OCI-LY1 (cell line): Measurements from ENCODE around the gene FAM227A.

Experiments
- EZH2 ChIP-seq: fragments of 200-600 bp; sonication (generic), shearing (Covaris generic); IDR thresholded peaks from 2 replicates; pipeline ENCODE4 v1.8.0; 2017; ENCODE audit warnings: borderline replicate concordance, mixed run types, mild to moderate bottlenecking, antibody characterized with exemption, low read length, moderate library complexity, mixed read lengths
- TF ChIP-seq, protein P1 (sequence below): fragments of 200-600 bp; sonication (generic), shearing (Covaris generic); IDR thresholded peaks from 2 replicates; pipeline ENCODE4 v1.5.1; 2017; ENCODE audit warnings: mild to moderate bottlenecking, antibody characterized with exemption, low read length, moderate library complexity, mixed read lengths

DNA sequence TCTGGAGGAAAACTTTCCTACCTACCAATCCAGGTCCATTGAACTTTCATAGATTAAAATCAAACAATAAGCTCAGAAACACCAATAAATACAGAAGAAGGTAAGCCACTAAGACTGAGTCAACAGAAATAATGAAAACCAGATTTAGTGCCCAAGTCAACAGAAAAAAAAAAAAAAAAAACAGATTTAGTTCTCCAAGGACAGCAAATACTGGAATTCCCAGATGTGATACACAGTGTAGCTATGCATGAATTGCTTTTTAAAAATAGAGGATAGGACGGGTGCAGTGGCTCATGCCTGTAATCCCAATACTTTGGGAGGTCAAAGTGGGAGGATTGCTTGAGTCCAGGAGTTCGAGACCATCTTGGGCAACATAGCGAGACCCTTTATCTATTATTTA is 101.9 kb downstream of the FAM227A start:
- TF ChIP-seq, protein P1, sequence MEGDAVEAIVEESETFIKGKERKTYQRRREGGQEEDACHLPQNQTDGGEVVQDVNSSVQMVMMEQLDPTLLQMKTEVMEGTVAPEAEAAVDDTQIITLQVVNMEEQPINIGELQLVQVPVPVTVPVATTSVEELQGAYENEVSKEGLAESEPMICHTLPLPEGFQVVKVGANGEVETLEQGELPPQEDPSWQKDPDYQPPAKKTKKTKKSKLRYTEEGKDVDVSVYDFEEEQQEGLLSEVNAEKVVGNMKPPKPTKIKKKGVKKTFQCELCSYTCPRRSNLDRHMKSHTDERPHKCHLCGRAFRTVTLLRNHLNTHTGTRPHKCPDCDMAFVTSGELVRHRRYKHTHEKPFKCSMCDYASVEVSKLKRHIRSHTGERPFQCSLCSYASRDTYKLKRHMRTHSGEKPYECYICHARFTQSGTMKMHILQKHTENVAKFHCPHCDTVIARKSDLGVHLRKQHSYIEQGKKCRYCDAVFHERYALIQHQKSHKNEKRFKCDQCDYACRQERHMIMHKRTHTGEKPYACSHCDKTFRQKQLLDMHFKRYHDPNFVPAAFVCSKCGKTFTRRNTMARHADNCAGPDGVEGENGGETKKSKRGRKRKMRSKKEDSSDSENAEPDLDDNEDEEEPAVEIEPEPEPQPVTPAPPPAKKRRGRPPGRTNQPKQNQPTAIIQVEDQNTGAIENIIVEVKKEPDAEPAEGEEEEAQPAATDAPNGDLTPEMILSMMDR, result no peak
- no peak for TF ChIP-seq EZH2
